GM21786 (cell line): Measurements from ENCODE around the gene KDM5B.

Experiments used
- ATAC-seq: cut with Tn5 transposase; IDR thresholded peaks from one replicate; pipeline ENCODE4 v1.9.1; 2021; ENCODE audit not compliant: unreplicated experiment

KDM5B gene

DNA sequence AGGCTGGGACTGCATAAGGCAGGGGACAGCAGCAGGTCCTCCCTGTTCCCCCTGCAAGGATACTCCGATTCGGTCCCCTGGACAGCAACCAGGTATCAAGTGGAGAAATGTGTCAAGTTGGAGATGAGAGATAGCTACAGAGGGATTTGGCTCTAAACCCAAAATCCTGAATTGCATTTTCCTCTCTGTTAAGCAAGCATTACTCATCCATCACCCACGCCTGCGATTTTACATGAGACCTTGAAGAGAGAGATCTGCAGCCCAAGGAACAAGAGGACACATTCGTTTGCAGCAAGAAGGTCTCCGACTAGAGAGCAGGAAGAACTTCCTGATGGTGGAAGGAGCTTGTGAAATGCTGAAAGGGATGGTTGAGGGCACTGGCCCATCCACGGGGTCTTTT, 119.8 kb downstream of the KDM5B start:
- ATAC-seq = no peak

GRCh38 chr1:202687798-202688197, 120.4 kb downstream of the KDM5B start:
- no peak for ATAC-seq

DNA sequence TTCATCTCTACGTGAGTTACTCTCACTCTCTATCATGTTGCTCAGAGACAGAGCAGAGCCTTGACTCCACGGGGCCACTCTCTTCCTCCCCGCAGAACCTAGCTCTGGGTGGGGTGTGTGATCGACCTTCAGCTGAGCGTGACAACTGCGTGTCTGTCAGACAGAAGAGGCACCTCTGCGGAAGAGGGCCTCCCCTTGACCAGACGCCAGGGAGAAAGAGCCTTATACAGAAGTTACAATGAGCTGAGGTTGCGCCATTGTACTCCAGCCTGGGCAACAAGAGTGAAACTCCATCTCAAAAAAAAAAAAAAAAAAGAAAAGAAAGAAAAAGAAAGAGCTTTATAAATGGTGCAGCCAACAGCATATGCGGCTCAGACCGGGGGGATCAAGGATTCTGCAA, 120.9 kb downstream of the KDM5B start:
- no peak for ATAC-seq

- ATAC-seq = no peak
These were observed 122.6 kb downstream of the KDM5B start for GRCh38 chr1:202685641-202686040.

GRCh38 chr1:202684716-202685115, 123.5 kb downstream of the KDM5B start:
- no peak for ATAC-seq

DNA sequence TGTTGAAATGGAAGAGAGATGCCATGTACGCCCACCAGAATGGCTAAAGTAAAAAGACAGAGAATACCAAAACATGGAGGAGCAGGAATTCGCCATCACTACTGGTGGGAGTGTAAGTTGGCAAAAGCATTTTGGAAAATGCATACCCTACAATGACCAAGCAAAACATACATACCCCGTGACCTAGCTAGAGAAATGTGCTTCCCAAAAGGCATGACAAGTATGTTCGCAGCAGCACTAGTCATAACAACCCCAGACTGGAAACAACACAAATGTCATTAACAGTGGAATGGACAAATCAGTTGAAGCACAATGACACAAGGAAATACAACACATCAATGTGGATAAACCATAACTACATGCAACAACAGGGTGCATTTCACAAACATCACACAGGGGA, 125.2 kb downstream of the KDM5B start:
- no peak for ATAC-seq

GRCh38 chr1:202682477-202682876, 125.7 kb downstream of the KDM5B start:
- ATAC-seq = no peak

GRCh38 chr1:202681736-202682420, 126.3 kb downstream of the KDM5B start:
- no peak for ATAC-seq

DNA sequence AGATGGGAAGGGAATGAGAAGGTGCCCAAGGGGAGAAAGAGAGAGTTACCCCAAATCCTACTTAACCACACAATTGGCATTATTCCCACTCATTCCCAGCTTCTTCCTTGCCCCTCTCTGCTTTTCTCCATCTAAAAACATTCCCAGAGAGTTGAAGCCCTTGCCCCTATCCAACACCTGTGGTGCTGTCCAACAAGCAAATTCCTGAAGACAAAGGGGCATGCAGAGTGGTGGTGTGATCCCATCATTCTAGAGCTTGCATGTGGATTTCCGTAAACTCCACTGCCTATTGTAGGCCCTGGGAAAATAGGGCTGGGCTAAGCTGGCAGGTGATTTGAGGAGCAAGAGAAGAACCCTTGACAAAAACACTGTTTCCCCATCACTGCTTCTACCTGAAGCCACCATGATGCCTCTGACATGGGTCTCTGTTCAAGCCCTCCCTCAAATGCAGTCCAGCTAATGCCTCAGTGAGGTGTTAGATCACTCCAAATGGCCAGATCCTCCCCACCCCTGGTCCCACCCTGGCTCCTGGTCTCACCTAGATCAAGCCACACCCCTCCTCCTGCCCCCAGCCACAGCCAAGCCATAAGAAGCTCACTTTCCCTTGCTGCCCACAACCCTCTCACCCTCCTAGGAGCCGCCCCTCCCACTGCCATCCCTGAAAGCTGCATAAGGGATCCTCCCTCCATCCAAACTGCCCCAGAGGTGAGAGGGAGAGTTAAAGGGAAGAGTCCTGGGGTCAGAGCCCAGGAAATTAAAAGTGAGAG, 127.5 kb downstream of the KDM5B start:
- ATAC-seq = no peak

GRCh38 chr1:202679406-202680177, 128.6 kb downstream of the KDM5B start:
- ATAC-seq = no peak

DNA sequence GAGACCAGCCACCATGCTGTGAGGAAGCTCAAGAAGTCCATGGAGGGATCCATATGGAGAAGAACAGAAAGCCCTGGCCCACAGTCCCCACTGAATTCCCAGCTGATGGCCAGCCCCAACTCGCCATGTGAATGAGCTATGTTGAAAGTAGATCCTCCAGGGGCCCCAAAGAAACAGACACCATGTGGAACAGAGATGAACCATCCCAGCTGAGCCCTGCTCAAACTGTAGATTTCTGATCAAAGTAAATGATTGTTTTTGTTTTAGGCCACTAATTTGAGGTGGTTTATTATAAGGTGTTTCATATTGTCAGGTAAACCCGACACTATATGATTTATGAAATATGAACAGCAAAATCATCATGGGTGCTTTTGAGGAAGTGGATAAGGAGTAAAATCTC, 130.8 kb downstream of the KDM5B start:
- no peak for ATAC-seq
